Smooth muscle cell (in vitro differentiated cells): ENCODE results near the gene CHAF1A. TPM values are rescaled to one million over a fixed set of nuclear protein-coding genes. Genes with fewer than 3 reads are reported as not detected.

Source experiments
- DNase-seq: peaks from one replicate; lab custom pipeline; 2025; ENCODE audit not compliant: unreplicated experiment; lab: John Stamatoyannopoulos, UW
- H2AFZ ChIP-seq: fragments of 200-600 bp; sonication (generic); 2 replicates; pipeline ENCODE4 v1.6.0; 2016; ENCODE audit warnings: antibody characterized with exemption, low read depth, mild to moderate bottlenecking
- H3F3A ChIP-seq: fragments of 200-600 bp; sonication (generic); 2 replicates; pipeline ENCODE4 v1.6.0; 2017; ENCODE audit warnings: antibody characterized with exemption, low read depth
- H3K27ac ChIP-seq: fragments of 200-600 bp; sonication (generic); 2 replicates; pipeline ENCODE4 v1.5.1; 2016; ENCODE audit warnings: low read depth, mild to moderate bottlenecking
- H3K27me3 ChIP-seq: fragments of 200-600 bp; sonication (generic); 2 replicates; pipeline ENCODE4 v1.6.1; 2016; ENCODE audit warnings: low read depth, mild to moderate bottlenecking
- H3K36me3 ChIP-seq: fragments of 200-600 bp; sonication (generic); 2 replicates; pipeline ENCODE4 v1.5.1; 2016; ENCODE audit warnings: low read depth
- H3K4me1 ChIP-seq: fragments of 200-600 bp; sonication (generic); 2 replicates; pipeline ENCODE4 v1.5.1; 2016; ENCODE audit warnings: low read depth
- H3K4me2 ChIP-seq: fragments of 200-600 bp; sonication (generic); 2 replicates; pipeline ENCODE4 v1.6.0; 2016; ENCODE audit warnings: mild to moderate bottlenecking
- H3K4me3 ChIP-seq: fragments of 200-600 bp; sonication (generic); 2 replicates; pipeline ENCODE4 v1.5.1; 2016; ENCODE audit warnings: mild to moderate bottlenecking
- H3K79me2 ChIP-seq: fragments of 200-600 bp; sonication (generic); 2 replicates; pipeline ENCODE4 v1.6.0; 2016; ENCODE audit warnings: low read depth, mild to moderate bottlenecking
- H3K9ac ChIP-seq: fragments of 200-600 bp; sonication (generic); 2 replicates; pipeline ENCODE4 v1.6.0; 2016; ENCODE audit warnings: low read depth
- H3K9me3 ChIP-seq: fragments of 200-600 bp; sonication (generic); replicated peaks from 2 replicates; pipeline ENCODE4 v1.5.1; 2016; ENCODE audit warnings: low read depth
- H4K20me1 ChIP-seq: fragments of 200-600 bp; sonication (generic); 2 replicates; pipeline ENCODE4 v1.6.0; 2016; ENCODE audit warnings: low read depth
- WGBS: methylation state at CpG from one replicate; pipeline ENCODE4 v1.1.7; 2016; ENCODE audit warnings: low lambda C conversion rate; 5-methylcytosine and 5-hydroxymethylcytosine counted together
- polyA plus RNA-seq: library from polyadenylated mRNA; unstranded; fragments of >200 nt; fragmentation: Nextera tagmentation; extraction: Ambion mirVana; gene quantifications from 2 replicates; pipeline ENCODE4 v1.2.1, GENCODE V29; 2016
- total RNA-seq: library from RNA; depleted of rRNA; stranded (reverse); fragments of >200 nt; gene quantifications from 2 replicates; pipeline ENCODE4 v1.2.3, GENCODE V29; 2014
- TF ChIP-seq, protein P1 (sequence below): fragments of 200-600 bp; sonication (generic); IDR thresholded peaks from 2 replicates; pipeline ENCODE4 v1.5.1; 2017; ENCODE audit warnings: borderline replicate concordance, mild to moderate bottlenecking, antibody characterized with exemption; ENCODE audit not compliant: insufficient read depth, poor library complexity, severe bottlenecking

CHAF1A gene
- total and polyA plus RNA-seq, 2 experiments from 2014 or later: 3.8 to 11.4 TPM

DNA sequence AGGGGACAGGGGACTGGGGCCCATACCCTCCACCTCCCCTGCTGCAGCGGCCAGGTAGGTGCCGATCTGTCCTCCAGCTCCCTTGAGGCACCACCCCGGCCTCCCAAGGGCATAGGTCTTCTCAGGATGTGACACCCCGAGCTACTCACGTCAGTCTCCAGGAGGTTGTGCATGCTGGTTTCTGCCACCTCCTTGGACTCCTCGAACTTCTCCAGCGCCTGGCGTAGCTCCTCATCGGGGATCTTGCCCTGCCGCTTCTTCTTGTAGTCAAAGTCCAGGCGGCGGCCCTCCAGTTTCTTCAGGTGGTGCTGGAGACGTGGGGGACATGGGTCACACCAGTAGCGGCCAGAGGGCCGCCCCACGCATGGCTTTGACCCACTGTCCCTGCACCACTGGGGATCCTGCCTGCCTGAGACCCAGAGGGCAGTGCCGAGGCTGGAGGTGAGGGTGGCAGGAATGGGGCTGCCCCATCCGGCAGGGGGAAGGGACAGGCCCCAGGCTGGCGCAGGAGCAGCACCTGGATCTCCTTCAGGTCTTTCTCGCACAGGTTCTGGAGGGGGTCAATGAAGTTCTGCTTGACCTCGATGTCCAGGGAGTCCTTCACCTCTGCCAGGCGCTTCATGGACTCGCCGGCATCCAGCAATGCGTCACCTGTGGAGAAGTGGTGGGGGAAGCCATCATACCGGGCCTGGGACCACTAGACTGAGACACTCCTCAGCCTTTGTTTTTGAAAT is 38.7 kb upstream of the CHAF1A start:
- Histone ChIP-seq H3K27ac (no peak overlapping the region), H4K20me1 (peaks cover 68% of the 10 kb centered on the region), H3F3A (no peaks in the 10 kb centered on the region), H3K9me3 (no peaks in the 10 kb centered on the region), H3K27me3 (no peaks in the 10 kb centered on the region), H3K4me3 (no peak overlapping the region), H3K9ac (no peak overlapping the region), H3K4me1 (no peaks in the 10 kb centered on the region), H3K4me2 (no peak overlapping the region), H3K36me3 (no peaks in the 10 kb centered on the region), H2AFZ (no peak overlapping the region), H3K79me2 (peaks cover 23% of the 10 kb centered on the region)
- no peak for DNase-seq
- WGBS: 96% methylated on average over 26 of the region's 26 CpGs
- TF ChIP-seq, protein P1, sequence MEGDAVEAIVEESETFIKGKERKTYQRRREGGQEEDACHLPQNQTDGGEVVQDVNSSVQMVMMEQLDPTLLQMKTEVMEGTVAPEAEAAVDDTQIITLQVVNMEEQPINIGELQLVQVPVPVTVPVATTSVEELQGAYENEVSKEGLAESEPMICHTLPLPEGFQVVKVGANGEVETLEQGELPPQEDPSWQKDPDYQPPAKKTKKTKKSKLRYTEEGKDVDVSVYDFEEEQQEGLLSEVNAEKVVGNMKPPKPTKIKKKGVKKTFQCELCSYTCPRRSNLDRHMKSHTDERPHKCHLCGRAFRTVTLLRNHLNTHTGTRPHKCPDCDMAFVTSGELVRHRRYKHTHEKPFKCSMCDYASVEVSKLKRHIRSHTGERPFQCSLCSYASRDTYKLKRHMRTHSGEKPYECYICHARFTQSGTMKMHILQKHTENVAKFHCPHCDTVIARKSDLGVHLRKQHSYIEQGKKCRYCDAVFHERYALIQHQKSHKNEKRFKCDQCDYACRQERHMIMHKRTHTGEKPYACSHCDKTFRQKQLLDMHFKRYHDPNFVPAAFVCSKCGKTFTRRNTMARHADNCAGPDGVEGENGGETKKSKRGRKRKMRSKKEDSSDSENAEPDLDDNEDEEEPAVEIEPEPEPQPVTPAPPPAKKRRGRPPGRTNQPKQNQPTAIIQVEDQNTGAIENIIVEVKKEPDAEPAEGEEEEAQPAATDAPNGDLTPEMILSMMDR: no peak

DNA sequence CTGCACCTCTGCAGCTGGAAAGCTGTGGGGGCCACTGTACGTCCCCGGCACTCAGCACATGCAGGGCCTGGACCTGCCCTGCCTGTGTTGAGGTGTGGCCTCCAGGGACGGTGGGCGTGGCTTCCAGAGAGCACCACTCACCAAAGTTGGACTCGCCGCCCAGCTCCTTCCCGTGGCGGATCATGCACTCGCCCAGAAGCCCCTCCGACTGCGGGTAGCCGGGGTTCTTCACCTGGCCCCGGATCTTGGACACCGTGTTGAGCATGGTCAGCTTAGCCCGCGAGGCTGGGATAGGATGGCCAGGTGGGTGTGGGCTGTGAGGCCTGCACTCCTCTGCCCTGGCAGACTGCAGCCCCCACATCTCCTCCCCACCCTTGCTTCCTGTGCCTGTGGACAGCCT is 37.1 kb upstream of the CHAF1A start:
- Histone ChIP-seq H3K4me2 (no peak overlapping the region), H2AFZ (no peak overlapping the region), H4K20me1 (peaks cover 84% of the 10 kb centered on the region), H3K27ac (no peak overlapping the region), H3K79me2 (peaks cover 40% of the 10 kb centered on the region), H3K4me1 (peaks cover 14% of the 10 kb centered on the region), H3F3A (no peaks in the 10 kb centered on the region), H3K9ac (no peak overlapping the region), H3K36me3 (no peaks in the 10 kb centered on the region), H3K4me3 (no peak overlapping the region), H3K9me3 (no peaks in the 10 kb centered on the region), H3K27me3 (no peaks in the 10 kb centered on the region)
- DNase-seq: no peak
- 98% methylated on average over 16 of the region's 16 CpGs for WGBS
- TF ChIP-seq, protein P1: no peak

DNA sequence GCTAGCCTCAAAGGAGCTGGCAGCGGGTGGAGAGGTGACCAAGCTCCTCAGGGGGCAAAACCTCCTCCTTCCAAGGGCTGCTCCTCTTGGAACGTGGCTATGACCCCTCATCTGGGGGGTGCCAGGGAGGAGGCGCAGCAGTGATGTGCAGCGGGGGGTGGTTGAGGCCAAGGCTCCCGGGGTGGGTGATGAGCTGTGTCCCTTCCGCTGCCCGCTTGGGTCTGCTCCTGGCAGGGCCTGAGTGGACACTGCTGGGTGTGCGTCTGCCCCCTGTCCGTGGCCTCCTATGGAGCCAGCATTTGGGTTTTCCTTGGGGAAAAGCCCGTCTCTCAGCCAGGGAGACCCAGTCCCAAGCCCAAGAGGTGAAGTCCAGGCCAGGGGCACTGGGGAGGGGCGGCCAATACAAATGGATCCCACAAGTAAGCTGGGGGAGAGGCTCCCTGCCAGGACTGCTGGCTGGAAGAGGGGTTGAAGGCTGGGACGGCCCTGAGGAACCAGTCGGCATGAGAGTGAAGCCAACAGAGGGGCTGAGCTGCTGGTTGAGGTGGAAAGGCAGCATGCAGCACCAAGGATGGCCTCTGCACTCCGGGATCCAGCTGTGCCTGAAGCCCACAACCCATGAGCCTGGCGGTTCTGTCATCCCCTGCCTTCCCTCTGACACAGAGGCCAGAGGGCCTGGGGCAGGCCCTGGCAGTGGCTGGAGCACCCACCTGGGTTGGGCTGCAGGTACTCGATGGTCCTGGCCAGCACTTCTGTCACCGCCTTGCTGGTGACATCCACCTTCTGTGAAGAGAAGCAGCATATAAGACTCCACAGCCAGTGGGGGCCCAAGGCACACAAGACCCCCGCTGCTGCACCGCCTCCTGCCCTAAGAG is 36.4 kb upstream of the CHAF1A start:
- Histone ChIP-seq H3F3A (no peaks in the 10 kb centered on the region), H3K4me3 (no peak overlapping the region), H3K9me3 (no peaks in the 10 kb centered on the region), H3K4me2 (no peak overlapping the region), H4K20me1 (peaks cover 84% of the 10 kb centered on the region), H2AFZ (no peak overlapping the region), H3K36me3 (no peaks in the 10 kb centered on the region), H3K4me1 (peaks cover 14% of the 10 kb centered on the region), H3K27ac (no peak overlapping the region), H3K79me2 (peaks cover 46% of the 10 kb centered on the region), H3K27me3 (no peaks in the 10 kb centered on the region), H3K9ac (no peak overlapping the region)
- no peak for DNase-seq
- TF ChIP-seq, protein P1: no peak
- WGBS: over 99% methylated on average over 19 of the region's 19 CpGs
